Gastroesophageal sphincter (tissue), 4 donors: ENCODE measurements around the gene C11orf98. TPM values are rescaled to one million over a fixed set of nuclear protein-coding genes. Genes with fewer than 3 reads are reported as not detected.
"Not testable (repeated sequence)": the region's sequence is repeated elsewhere in the genome, so short reads cannot be mapped to it uniquely, and the experiment has no call there.

ENCODE experiments used
- ATAC-seq: fragments of 150-250 bp; one replicate; pipeline ENCODE4 v1.9.1; 2016; ENCODE audit warnings: mild to moderate bottlenecking, moderate library complexity
- H3K27ac ChIP-seq, 4 donors: fragments of 200-600 bp; sonication (generic) in 3 of 4; 1 replicate in 3 of 4; 2 replicates in 1 of 4; pipeline ENCODE4 v1.5.1; 2016 to 2019
- H3K27me3 ChIP-seq: fragments of 200-600 bp; sonication (generic); one replicate; pipeline ENCODE4 v1.5.1; 2019
- H3K36me3 ChIP-seq, 2 donors: fragments of 200-600 bp; sonication (generic); one replicate each; pipeline ENCODE4 v1.5.1; 2019; ENCODE audit warnings: control low read depth in 1 of 2
- H3K4me1 ChIP-seq, 3 donors: fragments of 200-600 bp; sonication (generic); 1 replicate in 2 of 3; 2 replicates in 1 of 3; pipeline ENCODE4 v1.5.1; 2016 to 2019; ENCODE audit warnings: control low read depth in 2 of 3
- H3K4me3 ChIP-seq, 2 donors: fragments of 200-600 bp; sonication (generic); one replicate each; pipeline ENCODE4 v1.5.1; 2019; ENCODE audit warnings: mild to moderate bottlenecking in 1 of 2, moderate library complexity in 1 of 2
- H3K9me3 ChIP-seq, 3 donors: fragments of 200-600 bp; sonication (generic); one replicate each; pipeline ENCODE4 v1.5.1; 2017 to 2019; ENCODE audit warnings: control low read depth in 2 of 3
- CTCF ChIP-seq, 4 experiments: fragments of 200-600 bp in 2 of 4; fragments of 450-650 bp in 2 of 4; sonication (generic) in 1 of 4; IDR thresholded peaks; one replicate each; pipeline ENCODE4 v1.5.1; 2017 to 2019; ENCODE audit warnings: antibody characterized with exemption in 4 of 4, mild to moderate bottlenecking in 2 of 4, moderate library complexity in 2 of 4
- EP300 ChIP-seq: sonication (generic); formaldehyde crosslinking; IDR thresholded peaks from one replicate; pipeline ENCODE4 v1.6.1; 2017; ENCODE audit warnings: antibody characterized with exemption, mild to moderate bottlenecking
- POLR2A ChIP-seq, 2 donors: fragments of 450-650 bp; IDR thresholded peaks; one replicate each; pipeline ENCODE4 v1.6.1; 2017; ENCODE audit warnings: antibody characterized with exemption in 2 of 2, mild to moderate bottlenecking in 2 of 2, moderate library complexity in 1 of 2
- POLR2AphosphoS5 ChIP-seq: sonication (generic); formaldehyde crosslinking; IDR thresholded peaks from one replicate; pipeline ENCODE4 v1.6.1; 2017; ENCODE audit warnings: antibody characterized with exemption
- WGBS, 2 donors: methylation state at CpG; one replicate each; pipeline ENCODE4 v1.1.5; 2018; ENCODE audit warnings: low coverage in 1 of 2; 5-methylcytosine and 5-hydroxymethylcytosine counted together
- total RNA-seq, 4 donors: library from RNA; depleted of rRNA; stranded (reverse); fragments of >200 nt; gene quantifications; one replicate each; pipeline ENCODE4 v1.1.0, GENCODE V29; 2016

C11orf98 gene
- total RNA-seq, 4 donors from 2014 or later, result 19.3 to 39.5 (median 26.8) TPM

- TF ChIP-seq CTCF (IDR thresholded peaks at IDR 0.05), result no peak
- TF ChIP-seq POLR2A (IDR thresholded peaks at IDR 0.05), result no peak
- no peak for TF ChIP-seq EP300
- no peak for TF ChIP-seq POLR2AphosphoS5
- peaks cover 0 to 59% (median 15%) of the 10 kb centered on the region in 3 donors for H3K4me1 ChIP-seq
- 7 to 17% methylated on average over 1 to 2 of the region's 16 CpGs for WGBS, 2 donors
- H3K27ac ChIP-seq, result peak overlapping the region; percentile 81 to 93 (median 92)
- H3K4me3 ChIP-seq, result peak overlapping the region; percentile 94 to 97
- H3K36me3 ChIP-seq, result peaks cover 0 to 48% of the 10 kb centered on the region in 2 donors
- H3K9me3 ChIP-seq, result no peaks in the 10 kb centered on the region
- ATAC-seq, result no peak
- H3K27me3 ChIP-seq, result no peaks in the 10 kb centered on the region
Observed at GRCh38 chr11:62678433-62678769, 13.4 kb upstream of the C11orf98 start.

GRCh38 chr11:62677714-62678113, 12.7 kb upstream of the C11orf98 start:
- Histone ChIP-seq H3K4me3 (peak overlapping the region in 1 of 2 donors; percentile 97), H3K9me3 (no peaks in the 10 kb centered on the region), H3K27ac (peak overlapping the region in 3 of 4 donors; percentile 91 to 93 (median 93)), H3K36me3 (peaks cover 0 to 51% of the 10 kb centered on the region in 2 donors), H3K4me1 (peaks cover 0 to 66% (median 21%) of the 10 kb centered on the region in 3 donors), H3K27me3 (no peaks in the 10 kb centered on the region)
- TF ChIP-seq CTCF (IDR thresholded peaks at IDR 0.05), result no peak
- no peak for TF ChIP-seq POLR2A (IDR thresholded peaks at IDR 0.05)
- no peak for TF ChIP-seq EP300
- TF ChIP-seq POLR2AphosphoS5, result no peak
- 78 to 79% methylated on average over 3 to 10 of the region's 15 CpGs for WGBS, 2 donors
- ATAC-seq, result no peak

- H3K27ac ChIP-seq, result no peak overlapping the region
- 41 to 73% methylated on average over 4 to 5 of the region's 6 CpGs for WGBS, 2 donors
- no peak for ATAC-seq
- no peaks in the 10 kb centered on the region for H3K27me3 ChIP-seq
- H3K4me1 ChIP-seq, result peaks cover 0 to 72% (median 24%) of the 10 kb centered on the region in 3 donors
- H3K4me3 ChIP-seq, result no peak overlapping the region
- TF ChIP-seq POLR2AphosphoS5, result no peak
- no peak for TF ChIP-seq EP300
- no peak for TF ChIP-seq POLR2A (IDR thresholded peaks at IDR 0.05)
- no peak for TF ChIP-seq CTCF (IDR thresholded peaks at IDR 0.05)
- no peaks in the 10 kb centered on the region for H3K9me3 ChIP-seq
- peaks cover 0 to 51% of the 10 kb centered on the region in 2 donors for H3K36me3 ChIP-seq
Observed at GRCh38 chr11:62677156-62677555, 12.1 kb upstream of the C11orf98 start.

DNA sequence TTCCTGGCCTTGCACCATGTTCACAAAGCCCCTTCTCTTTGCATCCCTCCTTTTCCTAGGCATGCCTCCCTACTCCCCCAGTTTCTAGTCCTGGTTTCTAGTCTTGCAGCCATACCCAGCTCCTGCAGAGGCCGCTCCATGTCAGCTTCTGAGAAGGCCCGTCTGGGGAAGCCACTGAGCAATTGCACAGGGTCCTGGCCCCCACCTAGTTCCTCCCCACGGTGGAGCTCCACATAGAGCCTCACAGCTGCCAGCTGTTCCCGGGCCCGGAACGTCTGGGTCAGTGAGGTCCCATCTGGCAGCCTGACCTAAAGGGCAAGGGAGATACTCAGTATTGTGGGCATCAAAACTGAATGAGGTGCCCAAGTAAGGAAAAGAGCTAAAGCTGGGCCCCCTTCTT, 11.7 kb upstream of the C11orf98 start:
- ATAC-seq, result no peak
- no peak for TF ChIP-seq CTCF (IDR thresholded peaks at IDR 0.05)
- TF ChIP-seq POLR2A (IDR thresholded peaks at IDR 0.05), result no peak
- TF ChIP-seq EP300, result no peak
- TF ChIP-seq POLR2AphosphoS5, result no peak
- Histone ChIP-seq H3K9me3 (no peaks in the 10 kb centered on the region), H3K27me3 (no peaks in the 10 kb centered on the region), H3K27ac (no peak overlapping the region), H3K36me3 (peaks cover 0 to 51% of the 10 kb centered on the region in 2 donors), H3K4me3 (no peak overlapping the region), H3K4me1 (peaks cover 0 to 76% (median 24%) of the 10 kb centered on the region in 3 donors)
- WGBS, 2 donors, result 40% methylated on average over 3 of the region's 6 CpGs; no CpG with 5 or more reads in 1 of the 2 donors

DNA sequence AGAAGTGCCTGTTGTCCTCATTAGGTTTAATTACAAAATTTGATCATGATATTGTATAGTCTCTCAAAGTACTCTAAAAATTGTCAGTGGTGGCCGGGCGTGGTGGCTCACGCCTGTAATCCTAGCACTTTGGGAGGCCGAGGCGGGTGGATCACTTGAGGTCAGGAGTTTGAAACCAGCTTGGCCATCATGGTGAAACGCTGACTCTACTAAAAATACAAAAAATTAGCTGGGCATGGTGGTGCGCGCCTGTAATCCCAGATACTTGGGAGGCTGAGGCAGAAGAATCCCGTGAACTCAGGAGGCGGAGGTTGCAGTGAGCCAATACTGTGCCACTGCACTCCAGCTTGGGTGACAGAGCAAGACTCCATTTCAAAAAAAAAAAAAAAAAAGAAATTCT, 10.4 kb upstream of the C11orf98 start:
- H3K27me3 ChIP-seq, H3K27ac ChIP-seq, H3K9me3 ChIP-seq, ATAC-seq, H3K4me3 ChIP-seq: not testable (repeated sequence)
- WGBS, 2 donors, result 91% methylated on average over 4 of the region's 10 CpGs; no CpG with 5 or more reads in 1 of the 2 donors
- peaks cover 0 to 51% of the 10 kb centered on the region in 2 donors for H3K36me3 ChIP-seq
- peaks cover 0 to 75% (median 29%) of the 10 kb centered on the region in 3 donors for H3K4me1 ChIP-seq
